HG03354 (cell line): ENCODE results near the gene TDRD10.

Experiments used
- ATAC-seq: cut with Tn5 transposase; IDR thresholded peaks from one replicate; pipeline ENCODE4 v1.9.1; 2021; ENCODE audit warnings: mild to moderate bottlenecking; ENCODE audit not compliant: unreplicated experiment, poor library complexity, severe bottlenecking

Gene TDRD10

DNA sequence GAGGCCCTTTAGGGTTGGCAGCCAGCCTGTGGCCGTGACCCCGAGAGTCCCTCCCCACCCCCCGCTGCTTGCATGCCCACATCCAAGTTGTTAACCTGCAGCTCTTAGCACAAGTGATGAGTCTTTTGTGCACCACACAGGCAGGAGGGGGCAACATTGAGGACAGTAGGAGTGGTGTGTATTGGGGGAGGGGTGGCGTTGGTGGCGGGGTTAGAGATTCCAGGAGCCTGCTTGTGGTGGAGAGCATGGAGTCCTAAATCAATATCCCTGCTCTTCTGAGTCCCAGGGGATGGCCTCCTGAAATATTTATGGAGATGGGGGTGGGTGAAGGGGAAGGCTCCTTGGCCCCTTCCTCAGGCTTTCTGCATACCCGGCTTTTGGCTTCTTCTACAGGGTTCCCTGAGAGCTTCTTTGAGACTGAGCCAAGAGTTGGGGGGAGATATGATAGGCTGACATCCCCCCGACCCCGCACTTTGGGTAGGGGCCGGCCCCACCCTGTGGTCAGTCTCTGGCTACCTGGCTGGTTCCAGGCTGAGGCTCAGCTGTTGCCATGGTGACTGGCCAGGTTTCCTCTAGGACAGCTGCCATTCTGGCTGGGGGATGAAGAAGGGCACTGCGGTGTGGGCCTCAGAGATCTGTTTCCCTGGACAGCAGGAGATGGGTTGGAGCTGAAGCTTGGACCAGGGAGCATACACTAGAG lies 70.6 kb downstream of the TDRD10 start:
- no peak for ATAC-seq

DNA sequence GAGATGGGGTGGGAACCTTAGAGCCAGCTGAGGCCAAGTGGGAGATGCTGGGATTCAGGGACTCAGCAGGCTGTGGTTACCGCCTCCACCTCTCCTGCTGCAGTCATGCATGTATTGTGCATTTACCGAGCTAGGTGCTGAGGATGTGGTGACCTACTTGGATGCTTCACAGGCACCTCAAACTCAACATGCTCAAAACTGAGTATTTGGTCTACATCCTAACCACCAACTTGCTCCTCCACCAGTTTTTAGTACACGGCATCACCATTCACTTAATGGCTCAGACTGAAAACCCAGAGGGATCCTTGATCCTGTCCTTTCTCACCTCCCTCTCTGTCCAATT lies 71.1 kb downstream of the TDRD10 start:
- no peak for ATAC-seq

DNA sequence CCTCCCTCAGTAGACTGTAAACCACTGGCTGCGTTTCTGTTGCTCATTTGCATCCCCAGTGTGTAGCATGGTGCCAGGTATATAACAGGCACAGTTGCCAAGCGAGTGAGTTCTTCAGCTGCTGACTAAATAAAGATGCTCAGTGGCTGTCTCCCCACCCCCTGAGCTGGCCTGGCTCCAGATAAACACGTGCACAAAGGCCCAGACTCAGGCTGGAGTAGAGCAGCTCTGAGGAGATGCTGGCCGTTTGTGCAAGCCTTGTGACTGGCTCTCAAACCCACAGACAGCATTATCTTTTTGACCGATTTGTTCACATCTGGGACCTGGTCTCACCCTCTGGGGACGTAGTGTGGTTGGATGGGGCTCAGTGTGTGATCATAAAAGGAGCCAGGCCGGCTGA lies 72.7 kb downstream of the TDRD10 start:
- no peak for ATAC-seq

DNA sequence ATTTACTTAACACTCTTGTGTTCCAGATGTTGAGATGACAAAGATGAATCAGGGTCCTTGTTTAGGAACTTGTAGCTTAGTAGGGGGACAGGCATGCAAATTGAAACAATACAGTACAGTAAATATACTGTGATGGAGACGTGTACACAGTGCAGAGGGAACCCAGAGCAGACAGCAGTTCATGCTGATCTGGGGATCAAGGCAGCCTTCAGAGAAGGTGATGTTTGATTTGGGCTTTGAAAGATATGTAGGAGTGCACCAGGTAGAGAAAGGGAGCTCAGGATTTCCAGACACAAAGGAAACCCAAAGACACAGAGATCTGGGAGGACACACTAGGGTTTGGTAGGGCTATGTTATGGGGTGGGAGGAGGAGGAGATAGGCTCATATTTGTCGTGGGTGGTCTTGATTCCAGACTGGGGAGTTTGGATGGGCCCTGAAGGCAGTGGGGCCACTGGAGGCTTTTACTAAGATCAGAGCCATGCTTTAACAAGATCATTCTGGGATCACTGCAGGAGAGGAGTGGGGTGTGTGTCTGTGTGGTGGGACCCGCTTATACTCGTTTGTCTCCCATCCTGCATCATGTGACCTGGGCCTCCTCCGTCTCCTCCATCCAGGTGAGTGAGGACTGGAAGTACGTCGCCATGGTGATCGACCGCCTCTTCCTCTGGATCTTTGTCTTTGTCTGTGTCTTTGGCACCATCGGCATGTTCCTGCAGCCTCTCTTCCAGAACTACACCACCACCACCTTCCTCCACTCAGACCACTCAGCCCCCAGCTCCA lies 73.3 kb downstream of the TDRD10 start:
- no peak for ATAC-seq

DNA sequence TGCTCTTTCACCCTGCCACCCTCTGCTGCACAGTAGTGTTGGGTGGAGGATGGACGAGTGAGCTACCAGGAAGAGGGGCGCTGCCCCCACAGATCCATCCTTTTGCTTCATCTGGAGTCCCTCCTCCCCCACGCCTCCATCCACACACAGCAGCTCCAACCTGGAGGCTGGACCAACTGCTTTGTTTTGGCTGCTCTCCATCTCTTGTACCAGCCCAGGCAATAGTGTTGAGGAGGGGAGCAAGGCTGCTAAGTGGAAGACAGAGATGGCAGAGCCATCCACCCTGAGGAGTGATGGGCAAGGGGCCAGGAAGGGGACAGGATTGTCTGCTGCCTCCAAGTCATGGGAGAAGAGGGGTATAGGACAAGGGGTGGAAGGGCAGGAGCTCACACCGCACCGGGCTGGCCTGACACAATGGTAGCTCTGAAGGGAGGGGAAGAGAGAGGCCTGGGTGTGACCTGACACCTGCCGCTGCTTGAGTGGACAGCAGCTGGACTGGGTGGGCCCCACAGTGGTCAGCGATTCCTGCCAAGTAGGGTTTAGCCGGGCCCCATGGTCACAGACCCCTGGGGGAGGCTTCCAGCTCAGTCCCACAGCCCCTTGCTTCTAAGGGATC lies 74.0 kb downstream of the TDRD10 start:
- ATAC-seq, result no peak

DNA sequence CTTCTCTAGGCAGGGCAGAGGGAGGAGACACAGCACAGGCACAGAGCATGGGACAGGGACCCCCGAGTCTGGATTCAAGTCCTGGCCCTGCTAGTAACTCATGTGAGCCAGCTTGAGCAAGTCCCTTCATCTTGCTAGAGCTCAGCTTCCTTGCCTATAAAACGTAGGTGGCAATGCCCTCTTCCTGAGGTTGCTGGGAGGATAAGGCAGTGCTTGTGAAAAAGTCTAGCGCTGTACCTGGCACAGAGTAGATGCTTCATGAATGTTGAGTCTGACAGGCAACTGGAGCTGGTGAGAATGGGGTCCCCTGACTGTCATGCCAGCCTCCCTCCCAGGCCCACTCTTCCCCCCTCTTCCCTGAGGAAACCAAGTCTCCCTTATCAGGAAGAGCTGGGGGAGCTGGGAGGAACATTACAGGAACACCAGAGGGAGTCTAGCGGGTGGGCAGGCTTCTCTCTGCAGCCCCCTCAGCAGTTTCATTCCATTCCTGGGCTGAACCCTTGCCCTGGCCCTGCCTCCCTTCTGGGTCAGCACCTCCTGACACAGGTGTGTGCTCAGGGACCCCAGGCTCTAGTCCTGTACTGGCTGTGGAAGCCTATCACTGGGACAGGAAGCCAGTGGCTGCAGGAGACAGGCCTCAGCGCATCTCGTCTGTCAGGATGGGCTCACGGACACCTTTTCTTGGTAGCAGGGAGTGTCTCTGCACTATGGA lies 75.5 kb downstream of the TDRD10 start:
- no peak for ATAC-seq

DNA sequence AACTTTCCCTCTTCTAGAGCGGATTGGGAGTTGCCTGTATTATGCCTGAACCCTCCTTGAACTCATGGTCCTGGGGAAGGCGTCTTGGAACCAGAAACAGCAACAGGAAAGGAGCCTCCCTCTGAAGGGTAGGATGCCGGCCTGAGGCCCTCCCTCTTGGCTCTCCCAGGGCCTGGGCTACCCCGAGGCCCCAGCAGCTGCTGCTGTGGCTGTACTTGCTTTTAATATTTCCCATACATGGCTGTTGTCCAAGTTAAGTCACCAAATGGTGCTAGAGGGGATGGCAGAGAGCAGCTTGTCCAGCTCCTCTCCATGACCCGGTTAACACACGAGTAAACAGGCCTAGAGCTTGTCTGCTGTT lies 76.0 kb downstream of the TDRD10 start:
- no peak for ATAC-seq

DNA sequence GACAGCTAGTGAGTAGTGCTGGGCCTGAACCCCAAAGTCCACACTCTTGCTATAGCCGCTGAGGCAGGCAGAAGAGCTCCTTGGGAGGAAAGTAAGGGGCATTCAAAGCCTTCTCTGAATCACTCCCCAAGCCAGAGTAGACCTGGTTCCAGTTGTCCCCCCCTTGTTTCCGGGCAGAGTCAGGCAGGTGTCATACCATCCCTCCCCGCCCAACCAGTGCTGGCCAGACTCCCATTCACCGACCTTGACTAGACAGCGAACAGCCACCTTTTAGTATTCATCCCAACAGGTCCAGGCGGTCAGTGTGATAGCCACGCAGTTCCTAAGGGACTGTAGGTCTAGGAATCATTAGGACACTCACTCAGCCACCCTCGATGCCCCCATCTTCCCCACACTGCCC lies 77.4 kb downstream of the TDRD10 start:
- no peak for ATAC-seq

DNA sequence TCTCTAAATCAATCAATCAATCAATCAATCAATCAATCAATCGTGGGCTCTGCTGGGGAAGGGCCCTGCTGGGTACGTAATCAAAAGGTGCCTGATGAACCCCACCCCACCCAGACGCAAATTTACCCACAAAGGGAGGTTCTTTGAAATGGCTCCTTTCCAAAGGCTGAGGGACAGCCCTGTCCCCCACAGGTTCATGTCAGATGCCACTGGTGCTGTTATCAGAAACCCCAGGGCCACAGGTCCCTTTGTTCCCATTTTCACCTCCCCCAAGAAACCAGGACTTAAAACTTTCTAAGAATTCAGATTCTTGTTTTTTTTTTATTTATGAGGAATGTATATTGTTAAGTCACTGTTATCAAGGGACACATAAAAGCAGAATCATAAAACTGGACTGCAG lies 79.7 kb downstream of the TDRD10 start:
- ATAC-seq, result no peak

DNA sequence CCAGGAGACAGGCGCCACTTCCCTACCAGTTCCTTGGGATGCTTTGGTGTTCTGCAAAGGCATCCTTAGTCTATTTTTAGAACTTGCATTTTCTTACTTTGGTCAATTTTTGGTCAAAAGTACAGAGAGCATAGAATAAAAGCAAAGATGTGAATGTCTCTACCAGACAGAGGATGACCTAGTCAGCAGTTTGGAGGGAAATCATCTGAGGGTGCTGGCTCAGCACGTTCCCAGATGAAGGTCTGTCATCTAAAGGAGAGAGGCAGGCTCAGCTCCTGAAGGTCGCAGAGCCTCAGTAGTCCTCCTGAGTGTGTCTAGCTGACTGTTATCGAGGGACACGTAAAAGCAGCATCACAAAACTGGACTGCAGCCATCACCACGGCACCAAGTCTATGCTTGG lies 80.9 kb downstream of the TDRD10 start:
- no peak for ATAC-seq

DNA sequence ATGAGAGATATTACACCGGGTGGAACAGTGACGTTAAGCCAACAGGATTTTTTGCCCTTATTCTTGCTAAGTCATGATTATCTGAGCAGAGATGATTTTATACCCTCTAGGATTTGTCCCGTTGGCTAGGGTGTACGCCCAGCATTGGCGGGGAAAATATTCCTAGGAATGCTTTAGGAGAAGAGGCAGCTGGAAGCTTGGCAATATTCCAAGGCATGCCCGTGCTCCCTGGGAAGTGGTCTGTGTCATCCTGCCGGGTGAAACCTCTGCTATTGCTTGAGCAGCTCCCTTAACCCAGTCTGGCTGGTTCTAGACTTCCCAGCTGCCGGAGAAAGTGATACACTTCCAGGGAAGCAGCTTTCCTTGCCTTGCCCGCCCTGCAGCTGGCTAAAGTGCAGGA lies 81.8 kb downstream of the TDRD10 start:
- no peak for ATAC-seq

DNA sequence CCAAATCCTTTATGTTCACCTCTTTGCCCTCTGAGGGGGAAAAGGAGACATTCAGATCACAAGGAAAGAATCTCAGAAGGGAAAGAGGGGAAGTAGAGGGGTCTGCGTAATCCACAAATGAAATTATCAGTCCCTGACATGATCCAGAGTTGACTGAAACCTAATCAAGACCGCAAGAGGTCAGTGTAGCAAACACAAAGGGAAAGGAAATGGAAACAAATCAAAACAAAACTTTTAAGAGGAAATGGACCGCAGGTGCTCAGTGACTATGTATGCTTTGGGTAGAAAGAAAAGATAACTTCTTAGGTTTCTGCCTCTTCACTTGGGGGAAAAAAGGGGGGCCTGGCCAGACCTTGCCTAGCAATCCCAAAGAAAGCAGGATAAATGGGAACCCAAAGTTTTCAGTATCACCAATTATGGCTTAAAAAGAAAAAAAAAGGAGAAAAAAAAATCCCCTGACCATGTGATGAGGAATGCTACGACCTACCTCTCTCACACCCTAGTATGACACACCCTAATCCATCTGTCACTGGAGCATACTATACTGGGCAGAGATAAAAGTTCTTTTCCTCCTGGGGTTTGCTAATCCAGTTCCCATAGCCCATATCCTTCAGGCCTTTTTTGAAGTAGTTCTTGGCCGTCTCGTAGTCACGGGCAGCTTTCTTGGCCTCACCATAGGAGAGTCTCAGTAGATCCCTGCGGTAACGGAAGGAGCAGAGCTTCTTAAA lies 82.4 kb downstream of the TDRD10 start:
- no peak for ATAC-seq

DNA sequence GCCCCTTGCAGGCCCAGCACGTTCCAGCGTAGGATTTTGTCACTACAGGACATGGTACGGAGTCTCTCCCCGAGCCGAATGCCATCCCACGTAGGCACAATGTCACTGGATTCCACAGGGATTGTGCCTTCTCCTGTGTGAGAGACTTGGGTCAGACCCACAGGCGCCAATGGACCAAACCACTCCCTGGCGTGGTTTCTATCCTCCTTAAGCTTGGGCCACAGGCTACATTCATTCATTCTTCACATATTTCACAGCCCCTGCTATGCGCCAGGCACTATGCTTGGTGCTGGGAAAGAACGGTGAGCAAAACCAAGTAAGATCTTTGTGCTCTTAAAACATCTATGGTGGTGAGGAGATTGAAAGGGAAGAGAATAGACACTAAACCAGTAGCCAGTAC lies 84.2 kb downstream of the TDRD10 start:
- ATAC-seq, result no peak

DNA sequence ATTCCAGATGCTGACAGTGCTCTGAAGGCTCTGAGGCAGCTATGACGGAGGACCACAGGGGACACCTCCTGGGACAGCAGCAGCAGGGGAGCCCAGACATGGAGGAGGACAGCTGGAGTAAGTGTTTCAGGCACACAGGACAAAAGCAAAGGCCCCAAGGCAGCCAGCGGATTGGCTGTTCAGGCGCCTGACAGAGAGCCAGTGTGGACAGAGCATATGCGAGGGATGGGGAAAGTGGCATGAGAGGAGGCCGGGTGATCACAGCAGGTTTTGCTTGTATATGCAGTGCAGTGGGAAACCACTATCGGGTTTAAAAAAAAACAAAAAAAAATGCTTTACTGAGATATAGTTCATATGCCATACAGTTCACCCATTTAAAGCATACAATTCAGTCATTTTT lies 84.6 kb downstream of the TDRD10 start:
- no peak for ATAC-seq

DNA sequence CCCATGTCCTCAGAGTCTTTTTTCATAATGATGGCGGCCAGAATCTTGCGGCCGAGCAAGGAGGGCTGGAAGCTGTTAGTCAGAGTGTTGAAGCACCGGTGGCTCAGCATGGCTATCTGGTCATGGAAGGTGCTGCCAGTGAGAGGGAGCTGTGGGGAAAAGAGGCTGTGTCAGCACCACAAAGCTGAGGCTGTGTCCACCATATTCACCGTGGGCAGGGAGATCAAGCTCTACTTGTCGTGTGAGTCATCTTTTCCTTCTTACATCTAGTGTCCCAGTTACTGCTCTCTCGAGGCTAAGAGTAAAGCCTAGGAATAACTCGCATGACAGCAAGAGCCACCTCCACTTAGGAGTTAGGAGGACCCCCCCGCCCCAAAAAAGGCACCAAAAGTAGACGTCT lies 87.8 kb downstream of the TDRD10 start:
- ATAC-seq, result no peak

DNA sequence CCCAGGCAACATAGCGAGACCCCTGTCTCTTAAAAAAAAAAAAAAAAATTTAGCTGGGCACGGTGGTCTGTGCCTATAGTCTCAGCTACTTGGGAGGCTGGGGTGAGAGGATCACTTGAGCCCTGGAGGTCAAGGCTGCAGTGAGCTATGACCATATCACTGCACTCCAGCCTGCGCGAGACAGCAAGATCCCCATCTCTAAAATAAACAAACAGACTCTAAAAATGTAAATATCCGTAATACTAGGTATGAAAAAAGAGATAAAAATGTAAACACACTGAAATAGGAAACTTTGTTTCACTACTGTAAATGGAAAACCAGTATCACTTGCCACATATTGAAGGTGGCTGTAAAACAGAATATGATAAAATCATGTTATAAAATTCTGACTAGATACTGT lies 88.7 kb downstream of the TDRD10 start:
- no peak for ATAC-seq

DNA sequence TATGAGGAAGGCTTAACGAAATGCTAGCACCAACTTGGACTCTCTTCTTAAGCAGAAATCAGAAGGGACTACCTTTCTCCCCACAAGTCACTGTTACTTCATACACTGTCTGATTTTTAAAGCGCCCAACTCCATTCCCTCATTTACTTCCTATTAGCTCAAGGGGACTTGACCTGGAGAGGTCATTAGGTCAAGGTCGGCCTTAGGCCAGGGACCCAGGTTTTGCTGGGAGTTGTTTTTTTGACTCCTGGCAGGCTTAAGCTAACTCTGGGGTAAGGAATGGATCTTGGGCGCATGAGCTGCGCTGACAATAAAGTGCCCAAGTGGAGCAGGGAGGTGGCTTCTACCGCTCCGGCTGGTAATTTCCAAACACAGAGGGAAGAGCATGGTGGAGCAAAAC lies 89.2 kb downstream of the TDRD10 start:
- no peak for ATAC-seq

DNA sequence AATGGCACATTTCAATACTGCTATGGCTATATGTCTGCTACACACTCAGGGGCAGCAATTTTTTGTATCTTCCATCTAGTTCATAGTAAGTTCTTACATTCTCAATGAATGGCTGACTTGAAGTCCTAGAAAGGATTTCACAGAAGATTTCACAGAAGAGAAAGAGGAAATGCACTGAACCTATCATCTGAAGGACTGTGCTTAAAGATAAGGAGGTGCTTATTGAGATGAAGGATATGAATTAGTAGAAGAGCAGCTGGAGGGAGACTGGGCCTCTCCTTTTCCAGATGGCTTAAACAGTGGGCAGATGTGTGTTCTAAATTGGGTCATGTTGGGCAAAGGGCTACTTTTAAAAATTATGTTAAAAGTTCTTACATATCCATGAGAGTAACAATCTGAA lies 91.4 kb downstream of the TDRD10 start:
- ATAC-seq, result no peak

DNA sequence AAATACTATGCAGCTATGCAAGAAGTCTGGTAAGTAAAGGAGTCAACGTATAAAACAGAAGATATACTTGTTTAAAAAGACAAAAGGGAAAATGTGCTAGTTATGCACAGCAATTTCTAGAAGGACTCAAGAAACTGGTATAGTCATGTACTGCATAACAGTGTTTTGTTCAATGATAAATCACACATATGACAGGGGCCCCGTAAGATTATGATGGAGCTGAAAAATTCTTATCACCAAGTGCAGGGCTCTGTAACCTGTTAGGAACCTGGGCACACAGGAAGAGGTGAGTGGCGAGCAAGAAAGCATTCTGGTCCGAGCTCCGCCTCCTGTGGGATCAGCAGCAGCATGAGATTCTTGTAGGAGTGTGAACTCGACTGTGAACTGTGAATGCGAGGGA lies 92.8 kb downstream of the TDRD10 start:
- ATAC-seq, result no peak

DNA sequence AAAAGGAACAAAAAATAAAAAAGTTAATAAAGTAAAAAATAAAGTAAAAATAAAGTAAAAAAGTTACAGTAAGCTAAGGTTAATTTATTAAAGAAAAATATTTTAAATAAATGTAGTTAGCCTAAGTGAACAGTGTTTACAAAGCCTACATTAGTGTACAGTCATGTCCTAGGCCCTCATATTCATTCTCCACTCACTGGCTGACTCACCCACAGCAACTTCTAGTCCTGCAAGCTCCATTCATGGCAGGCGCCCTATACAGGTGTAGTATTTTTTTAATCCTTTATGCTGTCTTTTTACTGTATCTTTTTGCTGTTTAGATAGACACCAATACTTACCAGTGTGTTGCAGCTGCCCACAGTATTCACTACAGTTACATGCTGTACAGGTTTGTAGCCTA lies 93.6 kb downstream of the TDRD10 start:
- ATAC-seq, result no peak
